K562 (cell line): ENCODE data around the gene ROBO1. TPM values are rescaled to one million over a fixed set of nuclear protein-coding genes. Genes with fewer than 3 reads are reported as not detected.

Source experiments
- ATAC-seq: fragments of 200-7000 bp; cut with Tn5 transposase; 3 replicates; pipeline ENCODE4 v1.9.1; 2020; ENCODE audit warnings: moderate library complexity
- BruUV-seq: library from RNA; stranded (reverse); fragments of 400-500 nt; replicated peaks from 2 replicates; lab custom pipeline; 2021; lab: Mats Ljungman, UMichigan
- CTCF ChIA-PET: fragments of 300-600 bp; formaldehyde crosslinking; extraction: SDS; loops from one replicate; lab custom pipeline; 2021; ENCODE audit warnings: low intra/inter-chr PET ratio; lab: Yijun Ruan, JAX
- POLR2A ChIA-PET: fragments of 300-600, 350-650 bp; sonication (Branson Sonifier 250); formaldehyde crosslinking; extraction: SDS; loops from one replicate; lab custom pipeline; 2021; ENCODE audit warnings: antibody characterized with exemption, inconsistent platforms; lab: Yijun Ruan, JAX
- DNase-seq, 4 experiments: peaks; one replicate each; pipeline versions ENCODE4 v3.0.0 to v3.0.0-alpha.2; 2011 to 2018; ENCODE audit warnings: low spot score in 3 of 4, mixed read lengths in 3 of 4; ENCODE audit errors: extremely low read depth in 1 of 4
- FAIRE-seq: peaks from 2 replicates; lab custom pipeline; 2011; peaks lifted over from hg19 to GRCh38; lab: Jason Lieb, UNC
- H2AFZ ChIP-seq: 2 replicates; pipeline ENCODE4 v1.6.0; 2011; ENCODE audit warnings: low read depth, low read length, control low read depth, inconsistent platforms
- H3K27ac ChIP-seq: fragments of 200-600 bp; 3 replicates; pipeline ENCODE4 v1.8.0; 2011; ENCODE audit warnings: low read depth, mild to moderate bottlenecking, control low read depth, inconsistent platforms, low read length, moderate library complexity, mixed read lengths; ENCODE audit errors: extremely low read depth
- H3K27me3 ChIP-seq, 2 experiments: fragments of 300-600 bp in 1 of 2; 2 replicates in 1 of 2; 3 replicates in 1 of 2; pipeline versions ENCODE4 v1.6.0 to v1.8.0; 2011; ENCODE audit warnings: inconsistent platforms in 2 of 2, low read length in 2 of 2, mild to moderate bottlenecking in 1 of 2, mixed read lengths in 1 of 2, moderate library complexity in 1 of 2; ENCODE audit not compliant: control insufficient read depth in 2 of 2, insufficient read depth in 2 of 2
- H3K36me3 ChIP-seq: fragments of 300-600 bp; 3 replicates; pipeline ENCODE4 v1.8.0; 2011; ENCODE audit warnings: mild to moderate bottlenecking, low read length, inconsistent platforms; ENCODE audit not compliant: control insufficient read depth, insufficient read depth
- H3K4me1 ChIP-seq, 2 experiments: fragments of 200-600 bp in 1 of 2; replicated peaks in 1 of 2; 2 replicates in 1 of 2; 3 replicates in 1 of 2; pipeline versions ENCODE4 v1.5.1 to v1.8.0; 2011; ENCODE audit warnings: inconsistent platforms in 2 of 2, low read length in 2 of 2, mild to moderate bottlenecking in 1 of 2, mixed read lengths in 1 of 2, moderate library complexity in 1 of 2; ENCODE audit not compliant: control insufficient read depth in 2 of 2, insufficient read depth in 2 of 2
- H3K4me2 ChIP-seq: 2 replicates; pipeline ENCODE4 v1.6.1; 2011; ENCODE audit warnings: low read length, control low read depth, inconsistent platforms, mixed read lengths; ENCODE audit not compliant: insufficient read depth
- H3K4me3 ChIP-seq: fragments of 200-600 bp; sonication (generic), shearing (Covaris generic); 2 replicates; pipeline ENCODE4 v1.5.1; 2016; ENCODE audit warnings: control low read depth, inconsistent platforms
- H3K79me2 ChIP-seq: fragments of 200-600 bp; 3 replicates; pipeline ENCODE4 v1.8.0; 2011; ENCODE audit warnings: low read length, inconsistent platforms; ENCODE audit not compliant: control insufficient read depth, insufficient read depth
- H3K9ac ChIP-seq, 2 experiments: 2 replicates each; pipeline versions ENCODE4 v1.6.0 to v1.6.1; 2011; ENCODE audit warnings: low read depth in 2 of 2, low read length in 2 of 2, control low read depth in 1 of 2, inconsistent platforms in 1 of 2, mild to moderate bottlenecking in 1 of 2, mixed read lengths in 1 of 2; ENCODE audit not compliant: insufficient read depth in 1 of 2
- H3K9me1 ChIP-seq: one replicate; pipeline ENCODE4 v1.6.0; 2011; ENCODE audit warnings: inconsistent platforms, mild to moderate bottlenecking, low read length, moderate library complexity; ENCODE audit not compliant: control insufficient read depth, insufficient read depth
- H3K9me3 ChIP-seq: replicated peaks from 2 replicates; pipeline ENCODE4 v1.5.1; 2011; ENCODE audit warnings: low read depth, low read length, inconsistent platforms; ENCODE audit not compliant: control insufficient read depth, insufficient read depth
- H4K20me1 ChIP-seq: replicated peaks from 2 replicates; pipeline ENCODE4 v1.6.1; 2011; ENCODE audit warnings: low read length, inconsistent platforms, mixed read lengths; ENCODE audit not compliant: control insufficient read depth, insufficient read depth
- BRD9 ChIP-seq: fragments of 450-650 bp; IDR thresholded peaks from 2 replicates; pipeline ENCODE4 v1.6.1; 2018; ENCODE audit warnings: low read depth; ENCODE audit not compliant: partially characterized antibody
- GABPB2 ChIP-seq: fragments of 250-450 bp; sonication (Bioruptor Pico); conservative IDR thresholded peaks from 2 replicates; pipeline ENCODE4 v1.5.1; 2021; ENCODE audit warnings: mild to moderate bottlenecking
- HMGN3 ChIP-seq: IDR thresholded peaks from 2 replicates; pipeline ENCODE4 v1.6.1; 2011; ENCODE audit warnings: borderline replicate concordance, low read depth, mild to moderate bottlenecking, mixed read lengths, low read length; ENCODE audit not compliant: insufficient read length; ENCODE audit errors: extremely low read depth
- MYNN ChIP-seq, 2 experiments: sonication (generic); formaldehyde crosslinking in 1 of 2; IDR thresholded peaks; 2 replicates each; pipeline versions ENCODE4 v1.5.0 to v1.6.1; 2016 to 2020; ENCODE audit warnings: antibody characterized with exemption in 1 of 2, missing genetic modification reagents in 1 of 2
- POLR2H ChIP-seq: IDR thresholded peaks from 2 replicates; pipeline ENCODE4 v1.6.1; 2016; ENCODE audit warnings: missing genetic modification characterization, low read depth, mild to moderate bottlenecking, control low read depth, missing compliant biosample characterization, moderate library complexity
- RBM25 ChIP-seq: fragments of 200-400 bp; formaldehyde crosslinking; IDR thresholded peaks from 2 replicates; pipeline ENCODE4 v1.6.1; 2018; ENCODE audit warnings: low read length, low read depth, moderate library complexity; ENCODE audit not compliant: severe bottlenecking
- SRSF1 ChIP-seq: fragments of 200-400 bp; formaldehyde crosslinking; IDR thresholded peaks from 2 replicates; pipeline ENCODE4 v1.6.1; 2017; ENCODE audit warnings: mild to moderate bottlenecking, low read depth, low read length, moderate library complexity
- ZFP1 ChIP-seq: fragments of 450-650 bp; formaldehyde crosslinking; IDR thresholded peaks from 2 replicates; pipeline ENCODE4 v1.4.0; 2020; ENCODE audit warnings: mild to moderate bottlenecking, mixed read lengths
- WGBS: fragments of 100-300 bp; shearing (Covaris generic); methylation state at CpG from one replicate; pipeline ENCODE4 v1.1.6; 2016; ENCODE audit warnings: low coverage, mixed read lengths; ENCODE audit not compliant: insufficient coverage; ENCODE audit errors: missing lambda C conversion rate; 5-methylcytosine and 5-hydroxymethylcytosine counted together
- in situ Hi-C: fragments of 300-500 bp; cut with MboI; formaldehyde crosslinking; loops from 4 replicates; pipeline ENCODE4 v1.15.0; 2018; ENCODE audit warnings: inconsistent platforms, mixed read lengths
- intact Hi-C: fragments of 100-400 bp; cut with micrococcal nuclease; formaldehyde crosslinking; loops from 2 replicates; pipeline ENCODE4 v1.14.2; 2022
- polyA plus RNA-seq, 8 experiments: library from polyadenylated mRNA; depleted of rRNA in 4 of 8; stranded (reverse) in 5 of 8; unstranded in 3 of 8; fragments of >200 nt; fragmentation: Nextera tagmentation in 2 of 8; fragmentation: Illumina TruSeq in 1 of 8; extraction: Ambion mirVana in 2 of 8; extraction: Trizol in 1 of 8; gene quantifications; 2 replicates each; pipeline versions ENCODE4 v1.2.1 to v1.2.3, GENCODE V29; 2011 to 2014; ENCODE audit warnings: inconsistent platforms in 1 of 8, missing spikeins in 1 of 8
- total RNA-seq, 7 experiments: library from RNA; depleted of rRNA in 6 of 7; stranded (reverse); fragments of >200 nt in 6 of 7; fragmentation: Illumina TruSeq in 2 of 7; extraction: Trizol in 2 of 7; gene quantifications; 2 replicates each; pipeline versions ENCODE4 v1.2.1 to v1.2.3, GENCODE V29; 2011 to 2021; ENCODE audit warnings: low replicate concordance in 1 of 7
- TF ChIP-seq, protein P1 (sequence below): fragments of 250-450 bp; sonication (Bioruptor Pico); IDR thresholded peaks from 2 replicates; pipeline ENCODE4 v1.8.0; 2021; ENCODE audit warnings: moderate library complexity, mild to moderate bottlenecking, inconsistent platforms

Gene ROBO1
- total and polyA plus RNA-seq, 9 of the 15 experiments (the other 6 are each of a cell fraction or from before 2014, with no cell fraction given) = 0.01 to 0.53 (median 0.17) TPM; not detected in 5

DNA sequence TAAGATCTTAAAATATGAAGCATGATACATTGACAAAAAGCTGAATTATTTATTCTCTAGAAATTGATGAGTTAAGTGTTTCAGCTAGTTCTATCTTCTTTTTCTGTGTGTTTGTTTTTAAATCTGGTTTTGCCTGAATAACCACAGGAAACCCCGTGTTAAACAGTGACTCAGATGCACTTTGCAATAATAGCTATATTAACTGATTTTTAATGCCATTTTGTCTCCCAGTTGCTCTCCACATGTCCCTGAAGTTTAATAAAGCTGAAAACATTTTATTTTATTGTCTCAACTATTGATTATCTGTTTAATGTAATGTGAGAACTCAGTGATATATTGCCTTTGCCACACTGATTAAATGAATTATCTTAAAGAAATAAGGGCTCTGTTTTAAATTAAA, 42.8 kb upstream of the ROBO1 start:
- no peaks in the 10 kb centered on the region for H3K27me3 ChIP-seq
- H3K4me2 ChIP-seq = no peak overlapping the region
- FAIRE-seq (no peak), DNase-seq (no peak), ATAC-seq (no peak)
- in situ Hi-C loops = no loop called here
- no peak overlapping the region for H2AFZ ChIP-seq
- H3K9me3 ChIP-seq = no peaks in the 10 kb centered on the region
- intact Hi-C loops = no loop called here
- H3K4me1 ChIP-seq = no peaks in the 10 kb centered on the region
- H3K9ac ChIP-seq = no peak overlapping the region
- no peak for TF ChIP-seq GABPB2 (CRISPR knock-in tag)
- no peak for TF ChIP-seq MYNN (IDR thresholded peaks at IDR 0.05)
- TF ChIP-seq MYNN (CRISPR knock-in tag; IDR thresholded peaks at IDR 0.05) = no peak
- no peak overlapping the region for H3K27ac ChIP-seq
- H4K20me1 ChIP-seq = no peaks in the 10 kb centered on the region
- no peaks in the 10 kb centered on the region for H3K9me1 ChIP-seq
- H3K79me2 ChIP-seq = no peaks in the 10 kb centered on the region
- whole genome bisulfite sequencing = 0% methylated on average over 1 of the region's 1 CpG
- ChIA-PET CTCF (no interaction called here), POLR2A (no interaction called here)
- no TSS peak for BruUV-seq
- H3K4me3 ChIP-seq = no peak overlapping the region
- no peaks in the 10 kb centered on the region for H3K36me3 ChIP-seq

GRCh38 chr3:79810092-79810491, 42.3 kb upstream of the ROBO1 start:
- ATAC-seq = no peak
- WGBS = 0% methylated on average over 3 of the region's 3 CpGs
- no peak for FAIRE-seq

More at GRCh38 chr3:79810092-79810491, 42.3 kb upstream of the ROBO1 start:
- intact Hi-C loops (no loop called here), in situ Hi-C loops (no loop called here)
- Histone ChIP-seq H4K20me1 (no peaks in the 10 kb centered on the region), H3K36me3 (no peaks in the 10 kb centered on the region), H3K9ac (no peak overlapping the region), H3K4me2 (no peak overlapping the region), H3K27ac (no peak overlapping the region), H3K4me3 (no peak overlapping the region), H3K9me1 (no peaks in the 10 kb centered on the region), H3K27me3 (no peaks in the 10 kb centered on the region), H3K79me2 (no peaks in the 10 kb centered on the region), H2AFZ (no peak overlapping the region), H3K9me3 (no peaks in the 10 kb centered on the region), H3K4me1 (no peaks in the 10 kb centered on the region)
- ChIA-PET CTCF (no interaction called here), POLR2A (no interaction called here)
- TF ChIP-seq ZFP1 (no peak), SRSF1 (no peak), HMGN3 (no peak), POLR2H (tag) (no peak), RBM25 (no peak), BRD9 (no peak)
- TF ChIP-seq, protein P1, sequence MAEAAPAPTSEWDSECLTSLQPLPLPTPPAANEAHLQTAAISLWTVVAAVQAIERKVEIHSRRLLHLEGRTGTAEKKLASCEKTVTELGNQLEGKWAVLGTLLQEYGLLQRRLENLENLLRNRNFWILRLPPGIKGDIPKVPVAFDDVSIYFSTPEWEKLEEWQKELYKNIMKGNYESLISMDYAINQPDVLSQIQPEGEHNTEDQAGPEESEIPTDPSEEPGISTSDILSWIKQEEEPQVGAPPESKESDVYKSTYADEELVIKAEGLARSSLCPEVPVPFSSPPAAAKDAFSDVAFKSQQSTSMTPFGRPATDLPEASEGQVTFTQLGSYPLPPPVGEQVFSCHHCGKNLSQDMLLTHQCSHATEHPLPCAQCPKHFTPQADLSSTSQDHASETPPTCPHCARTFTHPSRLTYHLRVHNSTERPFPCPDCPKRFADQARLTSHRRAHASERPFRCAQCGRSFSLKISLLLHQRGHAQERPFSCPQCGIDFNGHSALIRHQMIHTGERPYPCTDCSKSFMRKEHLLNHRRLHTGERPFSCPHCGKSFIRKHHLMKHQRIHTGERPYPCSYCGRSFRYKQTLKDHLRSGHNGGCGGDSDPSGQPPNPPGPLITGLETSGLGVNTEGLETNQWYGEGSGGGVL (CRISPR knock-in tag) = no peak
- no peak for DNase-seq
- BruUV-seq = no TSS peak
